ENCODE measurements around the gene HOXA9.

Gene HOXA9

GRCh38 chr7:27185013-27185853 lies 19.9 kb upstream of the HOXA9 start, which contains the start of gene HOXA11:
TSS of gene HOXA11 (minus strand) at chr7:27185232. CDS start at chr7:27185144, 88 bp downstream.
- H3K27ac ChIP-seq (ENCODE audit: low read length) = no peak within 1 kb of the TSS
- no peak within 1 kb of the TSS for H3K9ac ChIP-seq (ENCODE audit: low read depth, low read length)

GRCh38 chr7:27184337-27185012 lies 19.1 kb upstream of the HOXA9 start:
- H3K27ac ChIP-seq (ENCODE audit: low read length) = no peak overlapping the region

More at GRCh38 chr7:27185013-27185853, 19.9 kb upstream of the HOXA9 start, which contains the start of gene HOXA11:
- Histone ChIP-seq H3K27me3 (ENCODE audit: insufficient read depth, low read length) (peaks cover 100% of the 10 kb centered on the region), H3K4me3 (ENCODE audit: low read length) (no peak within 1 kb of the TSS), H3K36me3 (ENCODE audit: insufficient read depth, low read depth, low read length) (no peaks in the 10 kb centered on the region), H3K4me1 (ENCODE audit: insufficient read depth, low read length) (peaks cover 6% of the 10 kb centered on the region), H3K9me3 (ENCODE audit: insufficient read depth, low read depth, low read length) (peaks cover 8% of the 10 kb centered on the region; the same call in 1 of the 2 replicates)

GRCh38 chr7:27183682-27184336 lies 18.5 kb upstream of the HOXA9 start:
- H3K36me3 ChIP-seq (ENCODE audit: insufficient read depth, low read depth, low read length) = no peaks in the 10 kb centered on the region
- H3K9ac ChIP-seq (ENCODE audit: low read depth, low read length) = no peak overlapping the region
- no peak overlapping the region for H3K4me3 ChIP-seq (ENCODE audit: low read length)
- H3K27ac ChIP-seq (ENCODE audit: low read length) = no peak overlapping the region
- H3K4me1 ChIP-seq (ENCODE audit: insufficient read depth, low read length) = peaks cover 6% of the 10 kb centered on the region
- H3K27me3 ChIP-seq (ENCODE audit: insufficient read depth, low read length) = peaks cover 100% of the 10 kb centered on the region
- H3K9me3 ChIP-seq (ENCODE audit: insufficient read depth, low read depth, low read length) = peaks cover 8% of the 10 kb centered on the region; the same call in 1 of the 2 replicates

More at GRCh38 chr7:27184337-27185012, 19.1 kb upstream of the HOXA9 start:
- no peak overlapping the region for H3K9ac ChIP-seq (ENCODE audit: low read depth, low read length)
- H3K27me3 ChIP-seq (ENCODE audit: insufficient read depth, low read length) = peaks cover 100% of the 10 kb centered on the region
- H3K4me3 ChIP-seq (ENCODE audit: low read length) = no peak overlapping the region
- peaks cover 8% of the 10 kb centered on the region; the same call in 1 of the 2 replicates for H3K9me3 ChIP-seq (ENCODE audit: insufficient read depth, low read depth, low read length)
- no peaks in the 10 kb centered on the region for H3K36me3 ChIP-seq (ENCODE audit: insufficient read depth, low read depth, low read length)
- H3K4me1 ChIP-seq (ENCODE audit: insufficient read depth, low read length) = peaks cover 6% of the 10 kb centered on the region

- Histone ChIP-seq H3K36me3 (ENCODE audit: insufficient read depth, low read depth, low read length) (no peaks in the 10 kb centered on the region), H3K27me3 (ENCODE audit: insufficient read depth, low read length) (peaks cover 100% of the 10 kb centered on the region), H3K4me3 (ENCODE audit: low read length) (no peak overlapping the region), H3K4me1 (ENCODE audit: insufficient read depth, low read length) (peaks cover 6% of the 10 kb centered on the region; the same call in 1 of the 2 replicates), H3K9ac (ENCODE audit: low read depth, low read length) (no peak overlapping the region), H3K27ac (ENCODE audit: low read length) (no peak overlapping the region), H3K9me3 (ENCODE audit: insufficient read depth, low read depth, low read length) (peaks cover 8% of the 10 kb centered on the region; the same call in 1 of the 2 replicates)
Observed at GRCh38 chr7:27182861-27183681, 17.7 kb upstream of the HOXA9 start.

- H3K4me1 ChIP-seq (ENCODE audit: insufficient read depth, low read length) = peaks cover 3% of the 10 kb centered on the region; the same call in 1 of the 2 replicates
- H3K4me3 ChIP-seq (ENCODE audit: low read length) = no peak overlapping the region
- no peaks in the 10 kb centered on the region for H3K36me3 ChIP-seq (ENCODE audit: insufficient read depth, low read depth, low read length)
- no peak overlapping the region for H3K27ac ChIP-seq (ENCODE audit: low read length)
- peaks cover 2% of the 10 kb centered on the region; the same call in 1 of the 2 replicates for H3K9me3 ChIP-seq (ENCODE audit: insufficient read depth, low read depth, low read length)
- H3K9ac ChIP-seq (ENCODE audit: low read depth, low read length) = no peak overlapping the region
- H3K27me3 ChIP-seq (ENCODE audit: insufficient read depth, low read length) = peaks cover 100% of the 10 kb centered on the region
Observed at GRCh38 chr7:27182285-27182841, 17.0 kb upstream of the HOXA9 start.

GRCh38 chr7:27181795-27182275 lies 16.5 kb upstream of the HOXA9 start:
- no peaks in the 10 kb centered on the region; the same call in 1 of the 2 replicates for H3K9me3 ChIP-seq (ENCODE audit: insufficient read depth, low read depth, low read length)
- no peaks in the 10 kb centered on the region for H3K4me1 ChIP-seq (ENCODE audit: insufficient read depth, low read length)
- H3K27ac ChIP-seq (ENCODE audit: low read length) = no peak overlapping the region
- no peak overlapping the region for H3K4me3 ChIP-seq (ENCODE audit: low read length)
- no peaks in the 10 kb centered on the region for H3K36me3 ChIP-seq (ENCODE audit: insufficient read depth, low read depth, low read length)
- peaks cover 100% of the 10 kb centered on the region for H3K27me3 ChIP-seq (ENCODE audit: insufficient read depth, low read length)
- H3K9ac ChIP-seq (ENCODE audit: low read depth, low read length) = no peak overlapping the region

- Histone ChIP-seq H3K36me3 (ENCODE audit: insufficient read depth, low read depth, low read length) (no peaks in the 10 kb centered on the region), H3K4me1 (ENCODE audit: insufficient read depth, low read length) (no peaks in the 10 kb centered on the region), H3K4me3 (ENCODE audit: low read length) (no peak overlapping the region), H3K9ac (ENCODE audit: low read depth, low read length) (no peak overlapping the region), H3K9me3 (ENCODE audit: insufficient read depth, low read depth, low read length) (peaks cover 4% of the 10 kb centered on the region; the same call in 1 of the 2 replicates), H3K27me3 (ENCODE audit: insufficient read depth, low read length) (peaks cover 100% of the 10 kb centered on the region), H3K27ac (ENCODE audit: low read length) (no peak overlapping the region)
Observed at GRCh38 chr7:27180431-27181420, 15.4 kb upstream of the HOXA9 start.

GRCh38 chr7:27179503-27180430 lies 14.4 kb upstream of the HOXA9 start:
- H3K9me3 ChIP-seq (ENCODE audit: insufficient read depth, low read depth, low read length) = peaks cover 10% of the 10 kb centered on the region
- H3K27ac ChIP-seq (ENCODE audit: low read length) = no peak overlapping the region
- no peak overlapping the region for H3K9ac ChIP-seq (ENCODE audit: low read depth, low read length)
- H3K4me3 ChIP-seq (ENCODE audit: low read length) = no peak overlapping the region
- H3K36me3 ChIP-seq (ENCODE audit: insufficient read depth, low read depth, low read length) = no peaks in the 10 kb centered on the region
- no peaks in the 10 kb centered on the region for H3K4me1 ChIP-seq (ENCODE audit: insufficient read depth, low read length)
- H3K27me3 ChIP-seq (ENCODE audit: insufficient read depth, low read length) = peaks cover 100% of the 10 kb centered on the region

GRCh38 chr7:27179030-27179429 lies 13.7 kb upstream of the HOXA9 start:
- Histone ChIP-seq H3K4me3 (ENCODE audit: low read length) (no peak overlapping the region), H3K9me3 (ENCODE audit: insufficient read depth, low read depth, low read length) (peaks cover 10% of the 10 kb centered on the region), H3K27me3 (ENCODE audit: insufficient read depth, low read length) (peaks cover 100% of the 10 kb centered on the region), H3K4me1 (ENCODE audit: insufficient read depth, low read length) (no peaks in the 10 kb centered on the region), H3K27ac (ENCODE audit: low read length) (no peak overlapping the region), H3K36me3 (ENCODE audit: insufficient read depth, low read depth, low read length) (no peaks in the 10 kb centered on the region), H3K9ac (ENCODE audit: low read depth, low read length) (no peak overlapping the region)

All from iPS-20b (cell line).